GM19452 (cell line): Measurements from ENCODE around the gene NALCN.

Experiments
- ATAC-seq: cut with Tn5 transposase; IDR thresholded peaks from one replicate; pipeline ENCODE4 v1.9.1; 2021; ENCODE audit not compliant: unreplicated experiment

The NALCN gene

GRCh38 chr13:101416181-101417042 lies at the start of gene NALCN:
NALCN (minus strand) TSS chr13:101416508; CDS start chr13:101399126, 17,382 bp downstream.
- no peak for ATAC-seq

GRCh38 chr13:101465877-101466276 lies 49.6 kb upstream of the NALCN start:
- ATAC-seq, result no peak

GRCh38 chr13:101457176-101457575 lies 40.9 kb upstream of the NALCN start:
- ATAC-seq, result no peak

GRCh38 chr13:101455863-101456262 lies 39.6 kb upstream of the NALCN start:
- no peak for ATAC-seq

- ATAC-seq, result no peak
These were observed 38.5 kb upstream of the NALCN start for GRCh38 chr13:101454767-101455166.

- peak; percentile 26 for ATAC-seq
These were observed 37.5 kb upstream of the NALCN start for GRCh38 chr13:101453784-101454201.

- ATAC-seq, result peak; percentile 66
These were observed 36.5 kb upstream of the NALCN start, which contains the start of gene ITGBL1 for GRCh38 chr13:101452519-101453485. ITGBL1 (plus strand) TSS chr13:101452675; CDS start chr13:101452834, 159 bp downstream.

GRCh38 chr13:101451641-101452040 lies 35.3 kb upstream of the NALCN start:
- no peak for ATAC-seq

GRCh38 chr13:101450749-101451130 lies 34.4 kb upstream of the NALCN start:
- ATAC-seq, result no peak

- ATAC-seq, result no peak
These were observed 33.8 kb upstream of the NALCN start for GRCh38 chr13:101449790-101450748.

GRCh38 chr13:101447852-101448251 lies 31.5 kb upstream of the NALCN start:
- ATAC-seq, result no peak

GRCh38 chr13:101434486-101434885 lies 18.2 kb upstream of the NALCN start:
- no peak for ATAC-seq

GRCh38 chr13:101433895-101434294 lies 17.6 kb upstream of the NALCN start:
- ATAC-seq, result no peak

GRCh38 chr13:101429733-101430132 lies 13.4 kb upstream of the NALCN start:
- no peak for ATAC-seq

GRCh38 chr13:101425623-101426022 lies 9.3 kb upstream of the NALCN start:
- no peak for ATAC-seq

- ATAC-seq, result no peak
These were observed 8.8 kb upstream of the NALCN start for GRCh38 chr13:101425156-101425471.

- ATAC-seq, result no peak
These were observed 8.3 kb upstream of the NALCN start for GRCh38 chr13:101424381-101425155.

- ATAC-seq, result no peak
These were observed 7.6 kb upstream of the NALCN start for GRCh38 chr13:101423872-101424271.

GRCh38 chr13:101417501-101417900 lies 1.2 kb upstream of the NALCN start:
- no peak for ATAC-seq

- ATAC-seq, result no peak
These were observed 717 bp upstream of the NALCN start for GRCh38 chr13:101417043-101417406.
